K562 (cell line): Measurements from ENCODE around the gene AURKB. TPM values are rescaled to one million over a fixed set of nuclear protein-coding genes. Genes with fewer than 3 reads are reported as not detected.

Experiments
- E2F1 ChIP-seq: sonication (generic); formaldehyde crosslinking; IDR thresholded peaks from 2 replicates; pipeline ENCODE4 v1.8.1; 2023; ENCODE audit warnings: mild to moderate bottlenecking, missing genetic modification reagents, moderate library complexity
- EGR1 ChIP-seq: fragments of 450-650 bp; conservative IDR thresholded peaks from 2 replicates; pipeline ENCODE4 v1.6.1; 2017; ENCODE audit warnings: mild to moderate bottlenecking
- FOXJ2 ChIP-seq: fragments of 200-800 bp; sonication (Bioruptor generic); IDR thresholded peaks from 2 replicates; pipeline ENCODE4 v1.6.1; 2016; ENCODE audit warnings: missing genetic modification characterization, missing compliant biosample characterization
- GABPB1 ChIP-seq: sonication (generic); formaldehyde crosslinking; IDR thresholded peaks from 2 replicates; pipeline ENCODE4 v1.8.0; 2022; ENCODE audit warnings: mild to moderate bottlenecking, missing genetic modification reagents
- HDAC2 ChIP-seq: fragments of 450-650 bp; IDR thresholded peaks from 2 replicates; pipeline ENCODE4 v1.6.1; 2016; ENCODE audit warnings: mild to moderate bottlenecking
- IRF2 ChIP-seq: sonication (generic); formaldehyde crosslinking; IDR thresholded peaks from 2 replicates; pipeline ENCODE4 v1.8.1; 2022; ENCODE audit warnings: mild to moderate bottlenecking, missing genetic modification reagents
- KDM2B ChIP-seq: fragments of 250-450 bp; sonication (Bioruptor Pico); IDR thresholded peaks from 2 replicates; pipeline ENCODE4 v1.8.0; 2021; ENCODE audit warnings: mild to moderate bottlenecking, moderate library complexity
- MCM5 ChIP-seq: fragments of 450-650 bp; IDR thresholded peaks from 2 replicates; pipeline ENCODE4 v1.6.1; 2016; ENCODE audit warnings: low read depth
- NBN ChIP-seq: fragments of 450-650 bp; IDR thresholded peaks from 2 replicates; pipeline ENCODE4 v1.6.1; 2016; ENCODE audit warnings: low read depth, mild to moderate bottlenecking
- PHF20 ChIP-seq: fragments of 450-650 bp; IDR thresholded peaks from 2 replicates; pipeline ENCODE4 v1.6.1; 2018; ENCODE audit not compliant: partially characterized antibody
- PML ChIP-seq: IDR thresholded peaks from 2 replicates; pipeline ENCODE4 v1.6.1; 2012; ENCODE audit warnings: low read length, inconsistent platforms
- POLR2G ChIP-seq: fragments of 200-400 bp; formaldehyde crosslinking; IDR thresholded peaks from 2 replicates; pipeline ENCODE4 v1.6.1; 2017; ENCODE audit warnings: low read depth, mild to moderate bottlenecking, antibody characterized with exemption, low read length, moderate library complexity
- SMARCA4 ChIP-seq: fragments of 450-650 bp; IDR thresholded peaks from 2 replicates; pipeline ENCODE4 v1.6.1; 2016
- SMARCB1 ChIP-seq: IDR thresholded peaks from 2 replicates; pipeline ENCODE4 v1.6.1; 2011; ENCODE audit warnings: improper control_type of control experiment, low read depth; ENCODE audit not compliant: insufficient read length
- SMARCC2 ChIP-seq: fragments of 450-650 bp; IDR thresholded peaks from 2 replicates; pipeline ENCODE4 v1.6.1; 2017; ENCODE audit warnings: antibody characterized with exemption, moderate library complexity, mild to moderate bottlenecking, low read depth
- TBL1XR1 ChIP-seq, 2 experiments: IDR thresholded peaks; 2 replicates each; pipeline ENCODE4 v1.6.1; 2012; ENCODE audit warnings: improper control_type of control experiment in 2 of 2, low read length in 2 of 2, mild to moderate bottlenecking in 1 of 2
- ZBED1 ChIP-seq: IDR thresholded peaks from 2 replicates; pipeline ENCODE4 v1.6.1; 2014
- ZBTB11 ChIP-seq, 3 experiments: fragments of 200-800 bp in 1 of 3; fragments of 250-450 bp in 1 of 3; fragments of 450-650 bp in 1 of 3; sonication (Bioruptor Pico) in 1 of 3; sonication (Bioruptor generic) in 1 of 3; formaldehyde crosslinking in 1 of 3; IDR thresholded peaks; 2 replicates each; pipeline versions ENCODE4 v1.6.1 to v1.8.0; 2016 to 2022; ENCODE audit warnings: mild to moderate bottlenecking in 2 of 3, missing genetic modification characterization in 2 of 3, missing compliant biosample characterization in 1 of 3, moderate library complexity in 1 of 3
- ZNF121 ChIP-seq: sonication (generic); formaldehyde crosslinking; conservative IDR thresholded peaks from 2 replicates; pipeline ENCODE4 v1.8.0; 2022; ENCODE audit warnings: missing genetic modification reagents
- ZNF165 ChIP-seq: fragments of 250-450 bp; sonication (Bioruptor Pico); IDR thresholded peaks from 2 replicates; pipeline ENCODE4 v1.4.0; 2020; ENCODE audit warnings: borderline replicate concordance
- ZNF707 ChIP-seq: fragments of 250-450 bp; sonication (Bioruptor Pico); conservative IDR thresholded peaks from 2 replicates; pipeline ENCODE4 v1.8.0; 2022; ENCODE audit warnings: inconsistent platforms, mild to moderate bottlenecking, moderate library complexity
- ZNF766 ChIP-seq: fragments of 200-800 bp; sonication (Bioruptor generic); conservative IDR thresholded peaks from 2 replicates; pipeline ENCODE4 v1.6.1; 2016; ENCODE audit warnings: missing genetic modification characterization, missing compliant biosample characterization
- polyA plus RNA-seq, 8 experiments: library from polyadenylated mRNA; depleted of rRNA in 4 of 8; stranded (reverse) in 5 of 8; unstranded in 3 of 8; fragments of >200 nt; fragmentation: Nextera tagmentation in 2 of 8; fragmentation: Illumina TruSeq in 1 of 8; extraction: Ambion mirVana in 2 of 8; extraction: Trizol in 1 of 8; gene quantifications; 2 replicates each; pipeline versions ENCODE4 v1.2.1 to v1.2.3, GENCODE V29; 2011 to 2014; ENCODE audit warnings: inconsistent platforms in 1 of 8, missing spikeins in 1 of 8
- total RNA-seq, 7 experiments: library from RNA; depleted of rRNA in 6 of 7; stranded (reverse); fragments of >200 nt in 6 of 7; fragmentation: Illumina TruSeq in 2 of 7; extraction: Trizol in 2 of 7; gene quantifications; 2 replicates each; pipeline versions ENCODE4 v1.2.1 to v1.2.3, GENCODE V29; 2011 to 2021; ENCODE audit warnings: low replicate concordance in 1 of 7

The AURKB gene
- total and polyA plus RNA-seq, 9 of the 15 experiments (the other 6 are each of a cell fraction or from before 2014, with no cell fraction given) = 27.2 to 114 (median 74.8) TPM

GRCh38 chr17:8248751-8249607 lies 38.6 kb upstream of the AURKB start, which contains the start of gene PFAS (continued):
- no peak for TF ChIP-seq ZNF165 (CRISPR knock-in tag)
- TF ChIP-seq E2F1 = 0 out of 2 replicates have a peak, but pooled peaks have one; percentile 29
- TF ChIP-seq POLR2G = peak; percentile 81
- TF ChIP-seq ZNF121 (CRISPR knock-in tag) = no peak
- TF ChIP-seq SMARCA4 = no peak
- TF ChIP-seq ZNF766 (CRISPR knock-in tag) = 0 out of 2 replicates have a peak, but pooled peaks have one; percentile 17
- no peak for TF ChIP-seq SMARCB1
- peak; percentile 92 for TF ChIP-seq HDAC2
- peak; percentile 82 for TF ChIP-seq PHF20
- no peak; the same call in 1 of the 2 replicates for TF ChIP-seq ZBED1
- TF ChIP-seq SMARCC2 = no peak
- TF ChIP-seq IRF2 (CRISPR knock-in tag) = no peak
- no peak for TF ChIP-seq NBN
- no peak for TF ChIP-seq EGR1
- no peak for TF ChIP-seq MCM5
- no peak for TF ChIP-seq KDM2B (CRISPR knock-in tag)
- no peak for TF ChIP-seq ZNF707 (CRISPR knock-in tag)
- peak; percentile 70; the same call in 1 of the 2 replicates for TF ChIP-seq PML
- TF ChIP-seq GABPB1 (CRISPR knock-in tag) = no peak
- 0 out of 6 replicates have a peak, but pooled peaks of 1 of the 3 experiments have one; percentile 3 for TF ChIP-seq ZBTB11 (CRISPR knock-in tag; IDR thresholded peaks at IDR 0.05)
- TF ChIP-seq FOXJ2 (tag) = no peak
- peak in 1 of 2 experiments; percentile 67; a peak in 1 of 4 replicates for TF ChIP-seq TBL1XR1 (IDR thresholded peaks at IDR 0.05; ENCODE audit: low read length in 2 of 2)
